Trophoblast cell (in vitro differentiated cells and primary cell): Measurements from ENCODE around the gene IRF2BP1.

Experiments
- DNase-seq, 2 donors: peaks; one replicate each; pipeline ENCODE4 v3.0.0-alpha.2; 2016
- H2AFZ ChIP-seq: 2 replicates; pipeline ENCODE4 v1.6.1; 2013; ENCODE audit warnings: low read length, moderate library complexity, mild to moderate bottlenecking; ENCODE audit not compliant: insufficient read depth, poor library complexity
- H2AK5ac ChIP-seq: 2 replicates; pipeline ENCODE4 v1.6.1; 2013; ENCODE audit warnings: mild to moderate bottlenecking, low read length
- H2BK120ac ChIP-seq: 2 replicates; pipeline ENCODE4 v1.6.1; 2013; ENCODE audit warnings: low read length, mild to moderate bottlenecking, moderate library complexity; ENCODE audit not compliant: insufficient read depth, poor library complexity
- H2BK12ac ChIP-seq: 2 replicates; pipeline ENCODE4 v1.6.1; 2013; ENCODE audit warnings: mild to moderate bottlenecking, low read length, moderate library complexity
- H2BK5ac ChIP-seq: 2 replicates; pipeline ENCODE4 v1.6.1; 2013; ENCODE audit warnings: low read length, low read depth, moderate library complexity, mild to moderate bottlenecking; ENCODE audit not compliant: poor library complexity
- H3K14ac ChIP-seq: 2 replicates; pipeline ENCODE4 v1.6.1; 2013; ENCODE audit warnings: mild to moderate bottlenecking, low read length
- H3K18ac ChIP-seq: 2 replicates; pipeline ENCODE4 v1.6.1; 2013; ENCODE audit warnings: mild to moderate bottlenecking, low read length
- H3K23ac ChIP-seq: 2 replicates; pipeline ENCODE4 v1.6.1; 2013; ENCODE audit warnings: low read length
- H3K27ac ChIP-seq: 2 replicates; pipeline ENCODE4 v1.5.1; 2013; ENCODE audit warnings: low read depth, mild to moderate bottlenecking, inconsistent platforms, low read length, moderate library complexity
- H3K27me3 ChIP-seq: 2 replicates; pipeline ENCODE4 v1.6.1; 2013; ENCODE audit warnings: inconsistent platforms, mild to moderate bottlenecking, low read length, moderate library complexity; ENCODE audit not compliant: insufficient read depth
- H3K36me3 ChIP-seq, 2 experiments: 1 replicate in 1 of 2; 2 replicates in 1 of 2; pipeline ENCODE4 v1.6.1; 2013; ENCODE audit warnings: low read length in 2 of 2, mild to moderate bottlenecking in 2 of 2, moderate library complexity in 1 of 2; ENCODE audit not compliant: insufficient read depth in 2 of 2, control insufficient read depth in 1 of 2
- H3K4ac ChIP-seq: 2 replicates; pipeline ENCODE4 v1.6.1; 2013; ENCODE audit warnings: low read depth, mild to moderate bottlenecking, low read length, moderate library complexity
- H3K4me1 ChIP-seq, 2 experiments: 1 replicate in 1 of 2; 2 replicates in 1 of 2; pipeline ENCODE4 v1.6.1; 2013; ENCODE audit warnings: low read length in 2 of 2, mild to moderate bottlenecking in 2 of 2, moderate library complexity in 1 of 2; ENCODE audit not compliant: insufficient read depth in 2 of 2, control insufficient read depth in 1 of 2
- H3K4me2 ChIP-seq: 2 replicates; pipeline ENCODE4 v1.6.1; 2013; ENCODE audit warnings: inconsistent platforms, mild to moderate bottlenecking, low read length, moderate library complexity
- H3K4me3 ChIP-seq: 2 replicates; pipeline ENCODE4 v1.5.1; 2013; ENCODE audit warnings: mild to moderate bottlenecking, low read depth, low read length, inconsistent platforms
- H3K79me1 ChIP-seq: one replicate; pipeline ENCODE4 v1.6.1; 2013; ENCODE audit warnings: low read length
- H3K79me2 ChIP-seq: 2 replicates; pipeline ENCODE4 v1.6.1; 2013; ENCODE audit warnings: low read length, mild to moderate bottlenecking; ENCODE audit not compliant: control insufficient read depth, insufficient read depth, poor library complexity
- H3K9ac ChIP-seq: 2 replicates; pipeline ENCODE4 v1.6.1; 2013; ENCODE audit warnings: mild to moderate bottlenecking, low read length
- H3K9me3 ChIP-seq: 2 replicates; pipeline ENCODE4 v1.6.1; 2013; ENCODE audit warnings: low read depth, mild to moderate bottlenecking, control low read depth, inconsistent platforms, low read length; ENCODE audit not compliant: insufficient read depth
- H4K12ac ChIP-seq: 2 replicates; pipeline ENCODE4 v1.6.1; 2013; ENCODE audit warnings: low read depth, mild to moderate bottlenecking, low read length, moderate library complexity
- H4K8ac ChIP-seq: 2 replicates; pipeline ENCODE4 v1.6.1; 2013; ENCODE audit warnings: low read depth, mild to moderate bottlenecking, low read length, moderate library complexity
- H4K91ac ChIP-seq: one replicate; pipeline ENCODE4 v1.6.1; 2013; ENCODE audit warnings: low read depth, mild to moderate bottlenecking, low read length, moderate library complexity
- WGBS: extraction: QIAGEN DNeasy Blood & Tissue Kit; methylation state at CpG from one replicate; pipeline ENCODE4 v1.1.7; 2013; ENCODE audit warnings: missing lambda C conversion rate; ENCODE audit not compliant: insufficient read length, insufficient coverage; ENCODE audit errors: extremely low coverage; 5-methylcytosine and 5-hydroxymethylcytosine counted together

IRF2BP1 gene

DNA sequence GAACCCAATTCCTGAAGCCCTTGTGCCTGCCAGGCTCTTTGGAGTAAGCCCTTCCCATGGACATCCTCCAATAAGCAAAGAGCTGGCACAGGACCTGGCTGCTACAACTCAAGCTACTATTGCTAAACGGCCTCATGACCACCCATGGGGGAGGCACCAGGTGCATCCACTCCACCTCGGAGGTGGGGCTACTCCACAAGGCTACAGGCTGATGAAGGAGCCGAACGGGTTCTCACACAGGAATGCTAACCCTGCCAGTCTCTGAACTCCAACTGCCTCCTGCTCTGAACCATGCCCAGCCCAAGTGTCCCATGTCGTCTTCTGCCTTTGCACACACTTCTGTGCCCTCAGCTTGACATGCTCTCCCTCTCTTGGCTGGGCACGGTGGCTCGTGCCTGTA lies 33.0 kb downstream of the IRF2BP1 start:
- WGBS, result no CpG with 5 or more reads among the region's 7 CpGs
- Histone ChIP-seq H3K9ac (no peak overlapping the region), H2AFZ (no peak overlapping the region), H4K91ac (no peak overlapping the region), H3K4me2 (no peak overlapping the region), H3K4me1 (no peaks in the 10 kb centered on the region), H3K79me2 (no peaks in the 10 kb centered on the region), H3K36me3 (peaks cover 55 to 67% of the 10 kb centered on the region in 2 experiments), H2AK5ac (no peak overlapping the region), H3K27ac (no peak overlapping the region), H2BK120ac (no peak overlapping the region), H3K23ac (no peak overlapping the region), H2BK5ac (no peak overlapping the region), H3K9me3 (peaks cover 2% of the 10 kb centered on the region), H4K8ac (no peak overlapping the region), H3K18ac (no peak overlapping the region), H2BK12ac (no peak overlapping the region), H3K4ac (no peak overlapping the region), H3K27me3 (no peaks in the 10 kb centered on the region), H3K79me1 (no peaks in the 10 kb centered on the region), H3K4me3 (no peak overlapping the region), H3K14ac (no peak overlapping the region), H4K12ac (no peak overlapping the region)
- peak; percentile 53 to 55 for DNase-seq

DNA sequence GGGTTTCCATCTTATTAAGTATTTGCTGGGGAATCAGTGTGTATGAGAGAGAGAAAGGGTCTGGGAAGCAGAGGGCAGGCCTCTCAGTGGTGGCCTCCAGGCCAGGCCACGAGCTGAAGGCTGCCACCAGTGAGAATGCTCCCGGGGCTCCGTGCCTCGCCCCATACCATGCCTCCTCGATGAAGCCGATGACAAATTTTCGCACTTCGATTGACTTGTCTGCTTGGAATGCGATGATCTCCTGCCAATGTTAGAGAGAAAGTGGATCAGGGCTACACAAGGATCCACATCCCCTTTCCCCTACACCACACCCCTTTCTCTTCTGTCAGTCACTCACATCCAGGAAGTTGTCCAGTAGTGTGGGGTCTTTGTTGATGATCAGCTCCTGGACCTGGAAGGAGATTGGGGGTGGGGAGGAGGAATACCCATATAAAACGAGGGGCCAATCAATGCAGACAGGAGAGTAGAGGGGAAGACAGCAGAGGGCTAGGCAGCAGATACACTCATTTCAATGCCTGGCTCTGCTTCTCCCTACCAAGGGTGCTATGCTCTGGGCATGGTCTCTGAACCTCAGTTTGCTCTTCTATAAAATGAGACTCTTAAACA lies 33.7 kb downstream of the IRF2BP1 start:
- H3K27me3 ChIP-seq, result no peaks in the 10 kb centered on the region
- H3K18ac ChIP-seq, result no peak overlapping the region

DNA sequence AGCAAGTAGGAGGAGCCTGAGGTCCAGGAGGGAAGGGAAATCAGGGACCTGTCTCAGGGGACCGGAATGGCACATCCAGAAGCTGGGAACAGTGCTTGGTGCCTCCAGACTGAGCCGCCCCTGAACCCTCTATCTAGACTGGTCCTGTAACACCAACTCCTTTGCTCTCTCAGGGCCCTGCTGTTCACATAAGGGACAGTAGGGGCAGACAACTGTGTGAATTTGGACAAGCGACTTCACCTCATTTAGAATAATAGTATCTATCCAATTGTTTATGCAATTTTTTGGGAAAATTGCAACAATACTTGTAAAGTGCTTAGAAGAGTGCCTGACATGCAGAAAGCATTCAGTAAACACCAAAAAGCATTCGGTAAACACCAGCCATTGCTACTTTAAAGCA lies 37.0 kb downstream of the IRF2BP1 start:
- no peak overlapping the region for H2AFZ ChIP-seq
- peaks cover 58 to 73% of the 10 kb centered on the region in 2 experiments for H3K36me3 ChIP-seq
- no peak overlapping the region for H2BK12ac ChIP-seq
- H3K23ac ChIP-seq, result no peak overlapping the region
- no peak overlapping the region for H3K27ac ChIP-seq
- H4K8ac ChIP-seq, result no peak overlapping the region
- no peak overlapping the region for H2BK5ac ChIP-seq
- H3K9ac ChIP-seq, result no peak overlapping the region
- no peak overlapping the region for H3K4me2 ChIP-seq
- no peak for DNase-seq
- H4K12ac ChIP-seq, result no peak overlapping the region
- no peak overlapping the region for H2BK120ac ChIP-seq
- H4K91ac ChIP-seq, result no peak overlapping the region
- H3K27me3 ChIP-seq, result no peaks in the 10 kb centered on the region
- no peak overlapping the region for H3K4ac ChIP-seq
- H3K14ac ChIP-seq, result no peak overlapping the region
- H3K18ac ChIP-seq, result no peak overlapping the region
- no peak overlapping the region for H3K4me3 ChIP-seq
- no CpG with 5 or more reads among the region's 4 CpGs for WGBS
- H3K79me2 ChIP-seq, result no peaks in the 10 kb centered on the region
- no peak overlapping the region for H2AK5ac ChIP-seq
- no peaks in the 10 kb centered on the region for H3K4me1 ChIP-seq
- no peaks in the 10 kb centered on the region for H3K79me1 ChIP-seq
- H3K9me3 ChIP-seq, result no peaks in the 10 kb centered on the region

More for the DNA sequence above, 33.7 kb downstream of the IRF2BP1 start:
- Histone ChIP-seq H2BK12ac (no peak overlapping the region), H3K23ac (no peak overlapping the region), H3K9me3 (peaks cover 2% of the 10 kb centered on the region), H3K27ac (no peak overlapping the region), H3K4me2 (no peak overlapping the region), H3K36me3 (peaks cover 61 to 73% of the 10 kb centered on the region in 2 experiments), H3K4ac (no peak overlapping the region), H2AFZ (no peak overlapping the region), H2BK5ac (no peak overlapping the region), H4K12ac (no peak overlapping the region), H3K4me1 (no peaks in the 10 kb centered on the region), H2BK120ac (no peak overlapping the region), H3K14ac (no peak overlapping the region), H3K79me1 (no peaks in the 10 kb centered on the region), H4K8ac (no peak overlapping the region), H4K91ac (no peak overlapping the region), H3K9ac (no peak overlapping the region), H3K79me2 (no peaks in the 10 kb centered on the region), H2AK5ac (no peak overlapping the region), H3K4me3 (no peak overlapping the region)
- WGBS, result no CpG with 5 or more reads among the region's 10 CpGs
- peak; percentile 65 to 73 for DNase-seq

- peaks cover 57 to 73% of the 10 kb centered on the region in 2 experiments for H3K36me3 ChIP-seq
- H3K4ac ChIP-seq, result no peak overlapping the region
- H2BK12ac ChIP-seq, result no peak overlapping the region
- H4K91ac ChIP-seq, result no peak overlapping the region
- no peaks in the 10 kb centered on the region for H3K9me3 ChIP-seq
- H3K27me3 ChIP-seq, result no peaks in the 10 kb centered on the region
- H3K4me1 ChIP-seq, result no peaks in the 10 kb centered on the region
- no peak overlapping the region for H3K4me3 ChIP-seq
- H3K27ac ChIP-seq, result no peak overlapping the region
- no peak overlapping the region for H3K18ac ChIP-seq
- H4K12ac ChIP-seq, result no peak overlapping the region
- no peak overlapping the region for H2AK5ac ChIP-seq
- H3K79me1 ChIP-seq, result no peaks in the 10 kb centered on the region
- no peak overlapping the region for H3K23ac ChIP-seq
- H2BK120ac ChIP-seq, result no peak overlapping the region
- no peaks in the 10 kb centered on the region for H3K79me2 ChIP-seq
- H3K9ac ChIP-seq, result no peak overlapping the region
- DNase-seq, result no peak
- H3K4me2 ChIP-seq, result no peak overlapping the region
- no peak overlapping the region for H2BK5ac ChIP-seq
- H2AFZ ChIP-seq, result no peak overlapping the region
- no CpG with 5 or more reads among the region's 13 CpGs for WGBS
- H4K8ac ChIP-seq, result no peak overlapping the region
- no peak overlapping the region for H3K14ac ChIP-seq
Measured at GRCh38 chr19:45847663-45848062, 38.3 kb downstream of the IRF2BP1 start.
